ENCODE data around the gene ICA1. TPM values are rescaled to one million over a fixed set of nuclear protein-coding genes. Genes with fewer than 3 reads are reported as not detected.

Gene ICA1
- total and polyA plus RNA-seq, 4 donors = 1.4 to 22.7 (median 8.1) TPM

DNA sequence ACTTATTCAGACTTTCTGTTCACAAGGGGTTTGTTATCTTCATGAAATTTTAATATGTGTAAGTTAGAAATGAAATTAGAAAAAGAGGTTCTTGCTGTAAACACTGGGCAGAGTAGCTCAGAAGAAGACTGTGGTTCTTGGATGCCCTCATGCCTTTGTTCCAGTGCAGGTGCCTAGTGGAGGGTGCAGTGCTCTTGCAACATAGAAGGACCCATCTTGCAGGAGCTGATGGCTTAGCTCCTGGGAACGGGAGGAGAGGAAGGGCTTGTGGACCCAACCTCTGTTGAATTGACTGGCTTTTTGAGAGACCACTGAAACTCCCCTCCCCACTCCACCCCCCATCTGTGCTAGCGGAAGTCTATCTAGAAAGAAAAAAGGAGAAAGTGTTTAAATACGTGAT lies 176.5 kb downstream of the ICA1 start:
- Histone ChIP-seq H3K27me3 (ENCODE audit: control insufficient read depth in 4 of 4, insufficient read depth in 4 of 4, low read length in 3 of 4) (no peaks in the 10 kb centered on the region), H3K4me1 (ENCODE audit: control insufficient read depth in 4 of 4, insufficient read depth in 4 of 4, low read length in 3 of 4) (no peaks in the 10 kb centered on the region), H3K4me3 (ENCODE audit: low read depth in 1 of 3, low read length in 3 of 3) (no peak overlapping the region), H3K36me3 (ENCODE audit: control insufficient read depth in 4 of 4, insufficient read depth in 3 of 4, low read depth in 1 of 4, low read length in 3 of 4) (peaks cover 0 to 4% (median 1%) of the 10 kb centered on the region in 4 donors), H3K9me3 (ENCODE audit: control insufficient read depth in 4 of 4, low read length in 3 of 4) (no peaks in the 10 kb centered on the region), H3K9ac (ENCODE audit: low read depth in 1 of 2, low read length in 2 of 2) (no peak overlapping the region), H3K27ac (ENCODE audit: low read depth in 1 of 2, low read length in 2 of 2) (no peak overlapping the region)
- no peak for DNase-seq (ENCODE audit: low spot score)
- WGBS = 97% methylated on average over 3 of the region's 3 CpGs
- TF ChIP-seq SP1 (IDR thresholded peaks at IDR 0.05) = no peak

- no peak overlapping the region for H3K9ac ChIP-seq (ENCODE audit: low read depth in 1 of 2, low read length in 2 of 2)
- TF ChIP-seq RAD21 (IDR thresholded peaks at IDR 0.05) (no peak), FOXA2 (IDR thresholded peaks at IDR 0.05) (no peak), GABPA (IDR thresholded peaks at IDR 0.05 in 1 of 2, conservative IDR thresholded peaks at IDR 0.05 in 1 of 2) (no peak), CTCF (IDR thresholded peaks at IDR 0.05; ENCODE audit: low read depth, low read length, missing input control) (no peak), SP1 (IDR thresholded peaks at IDR 0.05) (no peak), EGR1 (IDR thresholded peaks at IDR 0.05; ENCODE audit: low read depth in 2 of 2) (no peak), HNF4G (IDR thresholded peaks at IDR 0.05) (no peak), REST (IDR thresholded peaks at IDR 0.05) (no peak), ATF3 (IDR thresholded peaks at IDR 0.05) (no peak)
- no peaks in the 10 kb centered on the region for H3K9me3 ChIP-seq (ENCODE audit: control insufficient read depth in 4 of 4, low read length in 3 of 4)
- no peak for DNase-seq (ENCODE audit: low spot score)
- H3K36me3 ChIP-seq (ENCODE audit: control insufficient read depth in 4 of 4, insufficient read depth in 3 of 4, low read depth in 1 of 4, low read length in 3 of 4) = peaks cover 0 to 4% (median 1%) of the 10 kb centered on the region in 4 donors
- H3K27ac ChIP-seq (ENCODE audit: low read depth in 1 of 2, low read length in 2 of 2) = no peak overlapping the region
- WGBS = 97% methylated on average over 5 of the region's 5 CpGs
- no peaks in the 10 kb centered on the region for H3K4me1 ChIP-seq (ENCODE audit: control insufficient read depth in 4 of 4, insufficient read depth in 4 of 4, low read length in 3 of 4)
- no peak overlapping the region for H3K4me3 ChIP-seq (ENCODE audit: low read depth in 1 of 3, low read length in 3 of 3)
- no peaks in the 10 kb centered on the region for H3K27me3 ChIP-seq (ENCODE audit: control insufficient read depth in 4 of 4, insufficient read depth in 4 of 4, low read length in 3 of 4)
Observed at GRCh38 chr7:8084836-8085235, 177.1 kb downstream of the ICA1 start.

DNA sequence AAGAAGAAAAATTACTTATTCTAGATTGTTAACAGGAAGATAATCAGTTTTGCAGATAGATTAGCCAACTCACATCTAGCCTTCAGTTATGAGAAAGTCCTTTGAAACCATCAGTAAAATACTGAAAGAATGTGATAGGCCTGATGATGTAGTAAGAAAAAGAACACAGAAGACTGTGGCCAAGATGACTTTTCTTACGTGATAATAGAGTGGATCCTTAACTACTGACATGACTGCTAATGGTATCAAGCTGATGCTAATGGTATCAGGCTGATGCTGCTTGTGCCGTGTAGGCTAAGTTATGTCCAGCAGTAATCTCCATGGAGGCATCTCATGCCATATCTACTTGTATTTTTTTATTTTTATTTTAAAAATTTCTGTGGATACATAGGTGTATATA lies 179.2 kb downstream of the ICA1 start:
- WGBS = 93% methylated on average over 2 of the region's 2 CpGs
- no peak overlapping the region for H3K27ac ChIP-seq (ENCODE audit: low read depth in 1 of 2, low read length in 2 of 2)
- H3K9me3 ChIP-seq (ENCODE audit: control insufficient read depth in 4 of 4, low read length in 3 of 4) = no peaks in the 10 kb centered on the region
- no peak overlapping the region for H3K4me3 ChIP-seq (ENCODE audit: low read depth in 1 of 3, low read length in 3 of 3)
- H3K36me3 ChIP-seq (ENCODE audit: control insufficient read depth in 4 of 4, insufficient read depth in 3 of 4, low read depth in 1 of 4, low read length in 3 of 4) = peaks cover 0 to 4% (median 1%) of the 10 kb centered on the region in 4 donors
- H3K27me3 ChIP-seq (ENCODE audit: control insufficient read depth in 4 of 4, insufficient read depth in 4 of 4, low read length in 3 of 4) = no peaks in the 10 kb centered on the region
- no peaks in the 10 kb centered on the region for H3K4me1 ChIP-seq (ENCODE audit: control insufficient read depth in 4 of 4, insufficient read depth in 4 of 4, low read length in 3 of 4)
- H3K9ac ChIP-seq (ENCODE audit: low read depth in 1 of 2, low read length in 2 of 2) = no peak overlapping the region
- DNase-seq (ENCODE audit: low spot score) = no peak
- TF ChIP-seq FOXA1 (IDR thresholded peaks at IDR 0.05) = no peak
- TF ChIP-seq, protein P1, sequence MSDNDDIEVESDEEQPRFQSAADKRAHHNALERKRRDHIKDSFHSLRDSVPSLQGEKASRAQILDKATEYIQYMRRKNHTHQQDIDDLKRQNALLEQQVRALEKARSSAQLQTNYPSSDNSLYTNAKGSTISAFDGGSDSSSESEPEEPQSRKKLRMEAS (IDR thresholded peaks at IDR 0.05) = no peak
- no peak for TF ChIP-seq YY1 (IDR thresholded peaks at IDR 0.05)
